A549 (cell line): ENCODE results near the gene TRUB2.

Experiments
- HDAC2 ChIP-seq: fragments of 200-600 bp; sonication (generic); IDR thresholded peaks from 2 replicates; pipeline ENCODE4 v1.6.1; 2016
- MYC ChIP-seq: IDR thresholded peaks from 2 replicates; pipeline ENCODE4 v1.6.1; 2012; ENCODE audit warnings: mild to moderate bottlenecking, inconsistent platforms, low read length, improper control_type of control experiment, borderline replicate concordance
- NR3C1 ChIP-seq: fragments of >200 bp; sonication (Bioruptor Twin); formaldehyde crosslinking; IDR thresholded peaks from 3 replicates; pipeline ENCODE4 v1.6.1; 2017
- POLR2A ChIP-seq: IDR thresholded peaks from 2 replicates; pipeline ENCODE4 v1.6.1; 2012; ENCODE audit warnings: mild to moderate bottlenecking, low read length
- REST ChIP-seq: fragments of 200-600 bp; sonication (generic); IDR thresholded peaks from 2 replicates; pipeline ENCODE4 v1.6.1; 2016; ENCODE audit warnings: antibody characterized with exemption, mild to moderate bottlenecking, moderate library complexity
- SMC3 ChIP-seq: fragments of >200 bp; sonication (Bioruptor Twin); formaldehyde crosslinking; IDR thresholded peaks from 3 replicates; pipeline ENCODE4 v1.6.1; 2018; ENCODE audit warnings: inconsistent platforms
- TF ChIP-seq, protein P1 (sequence below): fragments of >200 bp; sonication (Bioruptor Twin); formaldehyde crosslinking; IDR thresholded peaks from 3 replicates; pipeline ENCODE4 v1.5.1; 2016

DNA sequence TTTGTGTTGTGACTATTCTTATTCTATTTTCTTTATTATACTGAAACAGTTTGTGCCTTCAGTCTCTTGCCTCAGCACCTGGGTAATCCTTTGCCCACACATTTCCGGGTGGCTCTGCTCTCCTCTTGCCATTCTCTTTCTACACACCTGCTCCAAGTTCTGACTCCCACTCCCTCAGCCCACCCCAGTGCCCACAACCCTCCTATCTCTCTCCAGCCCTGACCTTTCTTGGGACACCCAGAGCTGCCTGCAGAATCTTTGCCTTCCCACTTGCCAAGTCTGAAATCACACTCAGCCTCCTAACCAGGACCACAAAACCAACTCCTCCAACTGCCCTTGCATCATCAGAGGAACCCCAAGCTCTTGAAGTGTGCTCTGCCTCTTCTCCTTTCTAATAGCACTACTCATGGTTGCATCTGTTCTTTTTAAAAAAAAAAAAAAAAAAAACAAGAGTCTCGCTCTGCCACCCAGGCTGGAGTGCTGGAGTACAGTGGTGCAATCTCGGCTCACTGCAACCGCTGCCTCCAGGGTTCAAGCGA lies 42.1 kb downstream of the TRUB2 start:
- TF ChIP-seq REST (no peak), NR3C1 (no peak), MYC (no peak), POLR2A (no peak), HDAC2 (no peak), SMC3 (no peak)
- TF ChIP-seq, protein P1, sequence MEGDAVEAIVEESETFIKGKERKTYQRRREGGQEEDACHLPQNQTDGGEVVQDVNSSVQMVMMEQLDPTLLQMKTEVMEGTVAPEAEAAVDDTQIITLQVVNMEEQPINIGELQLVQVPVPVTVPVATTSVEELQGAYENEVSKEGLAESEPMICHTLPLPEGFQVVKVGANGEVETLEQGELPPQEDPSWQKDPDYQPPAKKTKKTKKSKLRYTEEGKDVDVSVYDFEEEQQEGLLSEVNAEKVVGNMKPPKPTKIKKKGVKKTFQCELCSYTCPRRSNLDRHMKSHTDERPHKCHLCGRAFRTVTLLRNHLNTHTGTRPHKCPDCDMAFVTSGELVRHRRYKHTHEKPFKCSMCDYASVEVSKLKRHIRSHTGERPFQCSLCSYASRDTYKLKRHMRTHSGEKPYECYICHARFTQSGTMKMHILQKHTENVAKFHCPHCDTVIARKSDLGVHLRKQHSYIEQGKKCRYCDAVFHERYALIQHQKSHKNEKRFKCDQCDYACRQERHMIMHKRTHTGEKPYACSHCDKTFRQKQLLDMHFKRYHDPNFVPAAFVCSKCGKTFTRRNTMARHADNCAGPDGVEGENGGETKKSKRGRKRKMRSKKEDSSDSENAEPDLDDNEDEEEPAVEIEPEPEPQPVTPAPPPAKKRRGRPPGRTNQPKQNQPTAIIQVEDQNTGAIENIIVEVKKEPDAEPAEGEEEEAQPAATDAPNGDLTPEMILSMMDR: no peak
